ENCODE results near the gene SLC9A8.

- TF ChIP-seq EZH2phosphoT487 (IDR thresholded peaks at IDR 0.05; ENCODE audit: insufficient read depth, low read depth) (no peak), EZH2 (IDR thresholded peaks at IDR 0.05; ENCODE audit: insufficient read depth, poor library complexity, severe bottlenecking) (no peak)
Observed at GRCh38 chr20:49938173-49939163, 125.8 kb downstream of the SLC9A8 start.
